OCI-LY3 (cell line): ENCODE results near the gene DOCK4.

Source experiments
- H2AFZ ChIP-seq: fragments of 200-600, 300-600 bp; shearing (Covaris generic); 2 replicates; pipeline ENCODE4 v1.6.0; 2014; ENCODE audit warnings: antibody characterized with exemption, low read depth, low read length
- H3K27ac ChIP-seq: fragments of 200-600, 300-600 bp; sonication (generic); 2 replicates; pipeline ENCODE4 v1.5.1; 2014; ENCODE audit warnings: mild to moderate bottlenecking, low read length, moderate library complexity, mixed read lengths
- H3K27me3 ChIP-seq: fragments of 200-600, 300-600 bp; sonication (generic); 2 replicates; pipeline ENCODE4 v1.6.1; 2014; ENCODE audit warnings: low read depth, low read length, mixed read lengths
- H3K36me3 ChIP-seq: fragments of 200-600, 300-600 bp; sonication (generic); replicated peaks from 2 replicates; pipeline ENCODE3; 2014; ENCODE audit warnings: low read depth, low read length, mixed read lengths
- H3K4me1 ChIP-seq: fragments of 300-600, 200-600 bp; sonication (generic); 2 replicates; pipeline ENCODE4 v1.6.1; 2014; ENCODE audit warnings: low read length, mixed read lengths
- H3K4me2 ChIP-seq: fragments of 200-600, 300-600 bp; sonication (generic); 2 replicates; pipeline ENCODE4 v1.6.1; 2014; ENCODE audit warnings: low read length, mixed read lengths
- H3K4me3 ChIP-seq: fragments of 300-600, 200-600 bp; sonication (generic); 2 replicates; pipeline ENCODE4 v1.5.1; 2014; ENCODE audit warnings: antibody characterized with exemption, mild to moderate bottlenecking, low read length, moderate library complexity
- H3K79me2 ChIP-seq: fragments of 300-600, 200-600 bp; shearing (Covaris generic); 2 replicates; pipeline ENCODE4 v1.6.1; 2014; ENCODE audit warnings: mild to moderate bottlenecking, low read length, mixed read lengths
- H3K9ac ChIP-seq: fragments of 300-600, 200-600 bp; shearing (Covaris generic); 2 replicates; pipeline ENCODE4 v1.6.0; 2014; ENCODE audit warnings: mild to moderate bottlenecking, low read length, moderate library complexity
- H3K9me3 ChIP-seq: fragments of 200-600, 300-600 bp; shearing (Covaris generic); 2 replicates; pipeline ENCODE4 v1.6.1; 2014; ENCODE audit warnings: low read length, mixed read lengths; ENCODE audit not compliant: insufficient read depth
- H4K20me1 ChIP-seq: fragments of 200-600, 300-600 bp; sonication (generic); 2 replicates; pipeline ENCODE4 v1.6.1; 2016; ENCODE audit warnings: low read length, mixed read lengths; ENCODE audit not compliant: insufficient read depth
- CTCF ChIP-seq: fragments of 200-600, 300-600 bp; sonication (generic); IDR thresholded peaks from 2 replicates; pipeline ENCODE4 v1.5.1; 2014; ENCODE audit warnings: antibody characterized with exemption, low read length, low read depth
- EZH2phosphoT487 ChIP-seq: fragments of 200-600 bp; shearing (Covaris generic); IDR thresholded peaks from 2 replicates; pipeline ENCODE4 v1.6.1; 2018; ENCODE audit warnings: antibody characterized with exemption, mixed run types, low read depth

Gene DOCK4

DNA sequence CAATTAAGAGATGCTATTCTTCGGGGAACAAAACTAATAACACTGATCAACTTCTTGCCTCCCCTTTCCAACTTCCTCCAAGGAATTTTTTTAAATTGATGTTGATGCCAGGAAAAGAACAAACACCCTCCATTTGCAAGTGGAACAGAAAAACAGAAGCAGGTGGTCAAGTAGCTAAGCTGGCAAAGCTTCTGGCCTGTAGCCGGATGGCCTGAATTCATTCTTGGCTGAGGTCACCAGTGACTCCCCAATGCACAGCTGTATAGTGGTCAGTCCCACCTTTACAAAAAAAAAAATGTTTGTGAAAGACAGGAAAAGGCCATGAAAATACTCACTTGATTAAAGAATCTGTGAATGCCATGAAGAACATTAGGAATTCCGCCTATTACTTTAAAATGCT, 39.1 kb downstream of the DOCK4 start:
- Histone ChIP-seq H3K36me3 (no peaks in the 10 kb centered on the region), H3K9me3 (no peaks in the 10 kb centered on the region), H3K9ac (no peak overlapping the region), H3K27me3 (no peaks in the 10 kb centered on the region), H2AFZ (no peak overlapping the region), H3K79me2 (no peaks in the 10 kb centered on the region), H3K4me3 (no peak overlapping the region), H4K20me1 (no peaks in the 10 kb centered on the region), H3K4me1 (no peaks in the 10 kb centered on the region), H3K27ac (no peak overlapping the region), H3K4me2 (no peak overlapping the region)
- TF ChIP-seq CTCF, result no peak
- TF ChIP-seq EZH2phosphoT487, result no peak

DNA sequence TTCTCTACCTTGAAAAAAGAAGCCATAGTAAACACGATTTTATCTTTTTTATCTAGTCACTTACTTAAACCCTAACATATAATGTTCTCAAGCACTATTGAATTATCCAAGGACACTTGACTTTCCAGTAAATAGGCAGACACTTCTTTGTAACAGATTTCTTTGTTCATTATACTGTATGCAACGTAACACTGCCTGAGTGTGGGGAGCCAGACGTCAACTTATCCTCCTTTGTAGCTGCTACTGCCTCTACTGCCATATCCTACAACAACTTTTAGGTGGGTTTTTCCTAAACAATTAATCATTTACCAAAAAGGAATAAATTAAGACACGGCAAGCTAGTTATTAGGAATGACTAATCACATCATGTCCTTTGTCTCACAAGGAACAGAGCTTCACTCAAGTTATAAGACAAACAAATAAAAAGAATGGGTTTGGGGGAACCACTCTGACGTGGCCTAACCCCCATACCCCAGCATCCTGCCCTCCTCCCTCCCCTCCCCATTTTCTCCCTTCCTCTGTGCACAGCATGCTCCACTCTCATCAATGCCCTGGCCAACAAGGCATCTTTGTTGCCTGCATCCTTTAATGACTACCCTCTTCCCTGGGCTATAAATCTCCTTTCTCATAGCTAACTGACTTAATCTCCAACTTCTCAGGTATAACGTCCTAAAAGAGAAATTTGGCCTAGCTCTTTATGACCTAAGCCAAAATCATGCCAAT, 43.3 kb downstream of the DOCK4 start:
- H3K27me3 ChIP-seq, result no peaks in the 10 kb centered on the region
- no peak overlapping the region for H3K27ac ChIP-seq
- no peak overlapping the region for H2AFZ ChIP-seq
- TF ChIP-seq CTCF, result no peak
- no peaks in the 10 kb centered on the region for H3K79me2 ChIP-seq
- no peaks in the 10 kb centered on the region for H3K4me1 ChIP-seq
- H3K9ac ChIP-seq, result no peak overlapping the region
- no peaks in the 10 kb centered on the region for H3K36me3 ChIP-seq
- no peaks in the 10 kb centered on the region for H4K20me1 ChIP-seq
- no peaks in the 10 kb centered on the region for H3K9me3 ChIP-seq
- no peak overlapping the region for H3K4me2 ChIP-seq
- H3K4me3 ChIP-seq, result no peak overlapping the region

DNA sequence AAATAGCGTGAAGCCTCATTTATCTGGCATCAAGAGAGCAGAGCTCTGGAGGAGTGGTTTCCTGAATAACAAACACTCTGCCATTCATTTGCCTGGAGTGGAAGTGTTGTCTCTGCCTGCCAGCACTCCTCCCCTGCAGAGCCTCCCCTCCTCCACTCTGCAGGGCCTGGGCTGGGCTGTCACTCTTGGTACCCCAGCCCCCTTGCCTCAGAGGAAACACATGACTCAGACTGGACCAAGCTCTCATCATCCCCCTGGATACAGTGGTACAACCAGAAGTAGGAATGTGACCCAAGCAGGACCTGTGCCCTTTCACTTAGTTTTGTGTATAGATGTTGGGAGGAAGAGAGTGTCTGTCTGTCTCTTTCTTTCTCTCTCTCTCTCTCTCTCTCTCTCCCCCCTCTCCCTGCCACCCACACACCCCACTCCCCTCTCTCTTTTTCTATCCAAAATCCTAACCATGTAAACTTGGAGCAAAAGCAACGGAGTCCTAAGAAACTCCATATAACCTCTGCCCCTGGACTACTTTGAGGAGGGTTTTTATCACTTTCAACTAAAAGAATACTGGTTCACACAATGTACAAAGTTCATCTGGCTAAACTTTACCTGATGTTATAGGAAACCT, 43.9 kb downstream of the DOCK4 start:
- Histone ChIP-seq H3K79me2 (no peaks in the 10 kb centered on the region), H3K4me3 (no peak overlapping the region), H3K27ac (no peak overlapping the region), H2AFZ (no peak overlapping the region), H3K36me3 (no peaks in the 10 kb centered on the region), H4K20me1 (no peaks in the 10 kb centered on the region), H3K27me3 (no peaks in the 10 kb centered on the region), H3K9ac (no peak overlapping the region), H3K4me1 (no peaks in the 10 kb centered on the region), H3K9me3 (no peaks in the 10 kb centered on the region), H3K4me2 (no peak overlapping the region)
- no peak for TF ChIP-seq EZH2phosphoT487

- no peak overlapping the region for H3K9ac ChIP-seq
- H3K4me3 ChIP-seq, result no peak overlapping the region
- TF ChIP-seq EZH2phosphoT487 (no peak), CTCF (no peak)
- no peak overlapping the region for H2AFZ ChIP-seq
- no peaks in the 10 kb centered on the region for H4K20me1 ChIP-seq
- no peaks in the 10 kb centered on the region for H3K4me1 ChIP-seq
- no peaks in the 10 kb centered on the region for H3K27me3 ChIP-seq
- no peaks in the 10 kb centered on the region for H3K36me3 ChIP-seq
- H3K9me3 ChIP-seq, result no peaks in the 10 kb centered on the region
- H3K79me2 ChIP-seq, result no peaks in the 10 kb centered on the region
- no peak overlapping the region for H3K4me2 ChIP-seq
- no peak overlapping the region for H3K27ac ChIP-seq
Measured at GRCh38 chr7:112161253-112162141, 44.7 kb downstream of the DOCK4 start.
